GM23338 (cell line): ENCODE measurements around the gene KIF20B. TPM values are rescaled to one million over a fixed set of nuclear protein-coding genes. Genes with fewer than 3 reads are reported as not detected.

Experiments used
- ATAC-seq: fragments of 200-7000 bp; cut with Tn5 transposase; 3 replicates; pipeline ENCODE4 v1.9.1; 2020
- DNase-seq: peaks from one replicate; pipeline ENCODE4 v3.0.0-alpha.2; 2015; ENCODE audit warnings: low spot score
- H2AFZ ChIP-seq: fragments of 200-600 bp; sonication (generic); 2 replicates; pipeline ENCODE4 v1.8.0; 2016; ENCODE audit warnings: antibody characterized with exemption, mild to moderate bottlenecking, moderate library complexity
- H3F3A ChIP-seq: fragments of 200-600 bp; sonication (generic); replicated peaks from 2 replicates; pipeline ENCODE4 v1.8.0; 2017; ENCODE audit warnings: antibody characterized with exemption, mixed run types, low read depth
- H3K27ac ChIP-seq: fragments of 200-600 bp; sonication (generic); 2 replicates; pipeline ENCODE4 v1.6.1; 2016; ENCODE audit warnings: low read depth
- H3K27me3 ChIP-seq: fragments of 200-600 bp; sonication (generic); 2 replicates; pipeline ENCODE4 v1.8.0; 2016; ENCODE audit warnings: mild to moderate bottlenecking, mixed run types, moderate library complexity; ENCODE audit not compliant: insufficient read depth
- H3K36me3 ChIP-seq: fragments of 200-600 bp; sonication (generic); 2 replicates; pipeline ENCODE4 v1.8.0; 2016; ENCODE audit warnings: mild to moderate bottlenecking; ENCODE audit not compliant: insufficient read depth
- H3K4me1 ChIP-seq: fragments of 200-600 bp; sonication (generic); 2 replicates; pipeline ENCODE4 v1.8.0; 2016; ENCODE audit warnings: mild to moderate bottlenecking, moderate library complexity; ENCODE audit not compliant: insufficient read depth
- H3K4me2 ChIP-seq: fragments of 200-600 bp; sonication (generic); 2 replicates; pipeline ENCODE4 v1.7.1; 2017; ENCODE audit warnings: mixed run types
- H3K4me3 ChIP-seq: fragments of 200-600 bp; sonication (generic); 2 replicates; pipeline ENCODE4 v1.6.1; 2016; ENCODE audit warnings: mixed run types
- H3K79me2 ChIP-seq: fragments of 200-600 bp; sonication (generic); replicated peaks from 2 replicates; pipeline ENCODE4 v1.8.0; 2017; ENCODE audit warnings: mild to moderate bottlenecking; ENCODE audit not compliant: insufficient read depth
- H3K9me2 ChIP-seq: fragments of 200-600 bp; sonication (generic); 2 replicates; pipeline ENCODE4 v1.8.0; 2017; ENCODE audit not compliant: insufficient read depth
- H4K20me1 ChIP-seq: fragments of 200-600 bp; sonication (generic); replicated peaks from 2 replicates; pipeline ENCODE4 v1.8.0; 2017; ENCODE audit warnings: mild to moderate bottlenecking; ENCODE audit not compliant: insufficient read depth
- H3K27ac Mint-ChIP-seq: 2 replicates; pipeline ENCODE4 v1.8.0; 2020; ENCODE audit warnings: inconsistent platforms, mild to moderate bottlenecking, moderate library complexity, mixed read lengths
- H3K27me3 Mint-ChIP-seq: 3 replicates; pipeline ENCODE4 v1.8.0; 2022; ENCODE audit warnings: low read depth, mild to moderate bottlenecking, moderate library complexity, mixed read lengths, inconsistent platforms; ENCODE audit not compliant: insufficient read depth, poor library complexity
- H3K36me3 Mint-ChIP-seq: 3 replicates; pipeline ENCODE4 v1.8.0; 2021; ENCODE audit warnings: low read depth, mild to moderate bottlenecking, inconsistent platforms, moderate library complexity, mixed read lengths
- H3K4me1 Mint-ChIP-seq: 3 replicates; pipeline ENCODE4 v1.8.0; 2020; ENCODE audit warnings: mild to moderate bottlenecking, inconsistent platforms, mixed read lengths
- H3K4me3 Mint-ChIP-seq: 3 replicates; pipeline ENCODE4 v1.8.0; 2021; ENCODE audit warnings: moderate library complexity, mild to moderate bottlenecking, inconsistent platforms, mixed read lengths
- H3K9me3 Mint-ChIP-seq: 3 replicates; pipeline ENCODE4 v1.8.0; 2020; ENCODE audit warnings: moderate library complexity, mild to moderate bottlenecking, inconsistent platforms, mixed read lengths
- EZH2phosphoT487 ChIP-seq: fragments of 200-600 bp; sonication (generic); IDR thresholded peaks from one replicate; pipeline ENCODE4 v1.8.1; 2018; ENCODE audit warnings: antibody characterized with exemption; ENCODE audit not compliant: unreplicated experiment
- JUNB ChIP-seq: IDR thresholded peaks from one replicate; pipeline ENCODE4 v1.6.1; 2016; ENCODE audit warnings: antibody characterized with exemption; ENCODE audit not compliant: unreplicated experiment
- NANOG ChIP-seq: IDR thresholded peaks from 2 replicates; pipeline ENCODE4 v1.6.1; 2016; ENCODE audit warnings: antibody characterized with exemption, borderline replicate concordance
- POLR2AphosphoS5 ChIP-seq: IDR thresholded peaks from 2 replicates; pipeline ENCODE4 v1.6.1; 2016; ENCODE audit warnings: antibody characterized with exemption, low read depth
- STAT1 ChIP-seq: IDR thresholded peaks from one replicate; pipeline ENCODE4 v1.6.1; 2016; ENCODE audit warnings: antibody characterized with exemption; ENCODE audit not compliant: unreplicated experiment
- ZNF331 ChIP-seq: fragments of 250-450 bp; sonication (Bioruptor Pico); IDR thresholded peaks from 2 replicates; pipeline ENCODE4 v1.5.0; 2020; ENCODE audit warnings: low read depth, mild to moderate bottlenecking, moderate library complexity
- polyA plus RNA-seq: library from polyadenylated mRNA; unstranded; fragments of >200 nt; fragmentation: Nextera tagmentation; extraction: Ambion mirVana; gene quantifications from 2 replicates; pipeline ENCODE4 v1.2.1, GENCODE V29; 2016
- total RNA-seq: library from RNA; depleted of rRNA; stranded (reverse); fragments of >200 nt; shearing (Covaris generic); gene quantifications from 2 replicates; pipeline ENCODE4 v1.2.3, GENCODE V29; 2014
- TF ChIP-seq, protein P1 (sequence below): fragments of 250-450 bp; sonication (Bioruptor Pico); IDR thresholded peaks from 2 replicates; pipeline ENCODE4 v1.5.0; 2020; ENCODE audit warnings: mild to moderate bottlenecking, moderate library complexity

Gene KIF20B
- total and polyA plus RNA-seq, 2 experiments from 2014 or later = 42.7 to 111 TPM

DNA sequence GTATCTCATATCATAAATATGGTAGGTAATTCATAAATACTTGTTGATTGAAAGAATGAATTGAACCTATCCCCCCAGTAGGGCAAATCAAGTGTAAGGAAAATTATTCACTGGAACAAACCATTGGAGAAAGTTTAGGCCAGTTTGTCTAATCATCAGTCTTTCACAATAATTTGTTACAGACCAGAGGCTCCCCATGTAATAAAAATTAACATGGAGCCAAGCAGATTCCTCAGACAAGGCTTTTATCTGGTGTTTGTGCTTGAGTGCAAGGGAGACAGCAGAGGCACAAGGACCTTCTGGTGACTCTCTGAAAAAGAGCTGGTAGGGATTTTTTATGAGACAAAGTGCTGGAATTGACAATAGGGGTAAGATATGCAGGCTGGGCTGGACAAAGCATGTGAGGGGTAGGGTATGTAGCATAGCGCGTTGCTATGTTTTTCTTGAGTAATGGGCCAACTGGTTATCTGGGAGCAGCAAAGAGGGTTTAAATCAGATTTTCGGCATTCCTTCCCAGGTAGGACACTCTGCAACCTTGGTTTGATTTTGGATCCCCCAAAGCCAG, 48.5 kb upstream of the KIF20B start:
- Mint-ChIP-seq H3K36me3 (peaks cover 34% of the 10 kb centered on the region), H3K9me3 (peaks cover 33% of the 10 kb centered on the region), H3K4me1 (peaks cover 20% of the 10 kb centered on the region), H3K27me3 (peaks cover 4% of the 10 kb centered on the region), H3K4me3 (no peak overlapping the region), H3K27ac (no peak overlapping the region)
- ATAC-seq = no peak
- DNase-seq = no peak
- TF ChIP-seq JUNB = no peak
- no peak for TF ChIP-seq POLR2AphosphoS5
- TF ChIP-seq, protein P1, sequence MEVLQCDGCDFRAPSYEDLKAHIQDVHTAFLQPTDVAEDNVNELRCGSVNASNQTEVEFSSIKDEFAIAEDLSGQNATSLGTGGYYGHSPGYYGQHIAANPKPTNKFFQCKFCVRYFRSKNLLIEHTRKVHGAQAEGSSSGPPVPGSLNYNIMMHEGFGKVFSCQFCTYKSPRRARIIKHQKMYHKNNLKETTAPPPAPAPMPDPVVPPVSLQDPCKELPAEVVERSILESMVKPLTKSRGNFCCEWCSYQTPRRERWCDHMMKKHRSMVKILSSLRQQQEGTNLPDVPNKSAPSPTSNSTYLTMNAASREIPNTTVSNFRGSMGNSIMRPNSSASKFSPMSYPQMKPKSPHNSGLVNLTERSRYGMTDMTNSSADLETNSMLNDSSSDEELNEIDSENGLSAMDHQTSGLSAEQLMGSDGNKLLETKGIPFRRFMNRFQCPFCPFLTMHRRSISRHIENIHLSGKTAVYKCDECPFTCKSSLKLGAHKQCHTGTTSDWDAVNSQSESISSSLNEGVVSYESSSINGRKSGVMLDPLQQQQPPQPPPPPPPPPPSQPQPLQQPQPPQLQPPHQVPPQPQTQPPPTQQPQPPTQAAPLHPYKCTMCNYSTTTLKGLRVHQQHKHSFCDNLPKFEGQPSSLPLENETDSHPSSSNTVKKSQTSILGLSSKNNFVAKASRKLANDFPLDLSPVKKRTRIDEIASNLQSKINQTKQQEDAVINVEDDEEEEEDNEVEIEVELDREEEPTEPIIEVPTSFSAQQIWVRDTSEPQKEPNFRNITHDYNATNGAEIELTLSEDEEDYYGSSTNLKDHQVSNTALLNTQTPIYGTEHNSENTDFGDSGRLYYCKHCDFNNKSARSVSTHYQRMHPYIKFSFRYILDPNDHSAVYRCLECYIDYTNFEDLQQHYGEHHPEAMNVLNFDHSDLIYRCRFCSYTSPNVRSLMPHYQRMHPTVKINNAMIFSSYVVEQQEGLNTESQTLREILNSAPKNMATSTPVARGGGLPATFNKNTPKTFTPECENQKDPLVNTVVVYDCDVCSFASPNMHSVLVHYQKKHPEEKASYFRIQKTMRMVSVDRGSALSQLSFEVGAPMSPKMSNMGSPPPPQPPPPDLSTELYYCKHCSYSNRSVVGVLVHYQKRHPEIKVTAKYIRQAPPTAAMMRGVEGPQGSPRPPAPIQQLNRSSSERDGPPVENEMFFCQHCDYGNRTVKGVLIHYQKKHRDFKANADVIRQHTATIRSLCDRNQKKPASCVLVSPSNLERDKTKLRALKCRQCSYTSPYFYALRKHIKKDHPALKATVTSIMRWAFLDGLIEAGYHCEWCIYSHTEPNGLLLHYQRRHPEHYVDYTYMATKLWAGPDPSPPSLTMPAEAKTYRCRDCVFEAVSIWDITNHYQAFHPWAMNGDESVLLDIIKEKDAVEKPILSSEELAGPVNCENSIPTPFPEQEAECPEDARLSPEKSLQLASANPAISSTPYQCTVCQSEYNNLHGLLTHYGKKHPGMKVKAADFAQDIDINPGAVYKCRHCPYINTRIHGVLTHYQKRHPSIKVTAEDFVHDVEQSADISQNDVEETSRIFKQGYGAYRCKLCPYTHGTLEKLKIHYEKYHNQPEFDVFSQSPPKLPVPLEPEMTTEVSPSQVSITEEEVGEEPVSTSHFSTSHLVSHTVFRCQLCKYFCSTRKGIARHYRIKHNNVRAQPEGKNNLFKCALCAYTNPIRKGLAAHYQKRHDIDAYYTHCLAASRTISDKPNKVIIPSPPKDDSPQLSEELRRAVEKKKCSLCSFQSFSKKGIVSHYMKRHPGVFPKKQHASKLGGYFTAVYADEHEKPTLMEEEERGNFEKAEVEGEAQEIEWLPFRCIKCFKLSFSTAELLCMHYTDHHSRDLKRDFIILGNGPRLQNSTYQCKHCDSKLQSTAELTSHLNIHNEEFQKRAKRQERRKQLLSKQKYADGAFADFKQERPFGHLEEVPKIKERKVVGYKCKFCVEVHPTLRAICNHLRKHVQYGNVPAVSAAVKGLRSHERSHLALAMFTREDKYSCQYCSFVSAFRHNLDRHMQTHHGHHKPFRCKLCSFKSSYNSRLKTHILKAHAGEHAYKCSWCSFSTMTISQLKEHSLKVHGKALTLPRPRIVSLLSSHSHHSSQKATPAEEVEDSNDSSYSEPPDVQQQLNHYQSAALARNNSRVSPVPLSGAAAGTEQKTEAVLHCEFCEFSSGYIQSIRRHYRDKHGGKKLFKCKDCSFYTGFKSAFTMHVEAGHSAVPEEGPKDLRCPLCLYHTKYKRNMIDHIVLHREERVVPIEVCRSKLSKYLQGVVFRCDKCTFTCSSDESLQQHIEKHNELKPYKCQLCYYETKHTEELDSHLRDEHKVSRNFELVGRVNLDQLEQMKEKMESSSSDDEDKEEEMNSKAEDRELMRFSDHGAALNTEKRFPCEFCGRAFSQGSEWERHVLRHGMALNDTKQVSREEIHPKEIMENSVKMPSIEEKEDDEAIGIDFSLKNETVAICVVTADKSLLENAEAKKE = no peak
- no peak for TF ChIP-seq NANOG
- no peak for TF ChIP-seq EZH2phosphoT487
- Histone ChIP-seq H3F3A (no peaks in the 10 kb centered on the region), H3K9me2 (no peaks in the 10 kb centered on the region; the same call in 1 of the 2 replicates), H3K27me3 (no peaks in the 10 kb centered on the region), H3K4me2 (no peak overlapping the region), H3K27ac (no peak overlapping the region), H3K4me3 (no peak overlapping the region), H3K79me2 (no peaks in the 10 kb centered on the region), H2AFZ (no peak overlapping the region), H4K20me1 (no peaks in the 10 kb centered on the region), H3K36me3 (no peaks in the 10 kb centered on the region), H3K4me1 (no peaks in the 10 kb centered on the region)

DNA sequence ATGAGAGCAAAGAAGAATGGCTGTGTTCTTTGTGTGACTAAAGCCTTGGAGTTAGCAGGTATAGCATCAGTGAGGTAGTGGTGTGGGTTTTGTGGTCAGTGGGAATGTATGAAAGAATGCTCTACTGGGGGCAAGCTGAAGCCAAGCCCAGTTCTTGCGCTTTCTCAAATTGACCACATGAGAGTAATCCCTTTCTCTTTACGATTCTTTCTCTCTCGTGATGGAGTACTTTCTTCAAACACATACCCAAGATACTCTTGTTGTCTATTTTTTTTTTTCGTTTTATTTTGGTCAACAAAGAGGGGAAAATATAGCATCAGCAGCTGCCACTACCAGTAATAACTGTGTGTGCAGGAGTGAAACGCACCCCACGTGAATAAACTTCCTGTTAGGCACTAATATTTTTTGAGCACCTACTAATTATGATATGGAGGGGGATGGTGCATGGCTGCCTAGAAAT, 48.0 kb upstream of the KIF20B start:
- H3K79me2 ChIP-seq = no peaks in the 10 kb centered on the region
- no peak overlapping the region for H3K4me3 ChIP-seq
- H3K27me3 Mint-ChIP-seq = peaks cover 2% of the 10 kb centered on the region
- DNase-seq = no peak
- no peak overlapping the region for H3K27ac Mint-ChIP-seq
- no peaks in the 10 kb centered on the region for H3K4me1 ChIP-seq
- no peaks in the 10 kb centered on the region for H3F3A ChIP-seq
- H3K4me3 Mint-ChIP-seq = no peak overlapping the region
- no peaks in the 10 kb centered on the region; the same call in 1 of the 2 replicates for H3K9me2 ChIP-seq
- H4K20me1 ChIP-seq = no peaks in the 10 kb centered on the region
- H3K36me3 ChIP-seq = no peaks in the 10 kb centered on the region
- H3K4me2 ChIP-seq = no peak overlapping the region
- H3K27ac ChIP-seq = no peak overlapping the region
- ATAC-seq = no peak
- H3K27me3 ChIP-seq = no peaks in the 10 kb centered on the region
- H2AFZ ChIP-seq = no peak overlapping the region
- H3K36me3 Mint-ChIP-seq = peaks cover 34% of the 10 kb centered on the region
- H3K9me3 Mint-ChIP-seq = peaks cover 33% of the 10 kb centered on the region
- peaks cover 16% of the 10 kb centered on the region for H3K4me1 Mint-ChIP-seq
- no peak for TF ChIP-seq STAT1
- TF ChIP-seq, protein P1 = no peak
- no peak for TF ChIP-seq ZNF331 (CRISPR knock-in tag)
- no peak for TF ChIP-seq EZH2phosphoT487
